22Rv1 (cell line): ENCODE data around the gene LYPD6B.

Experiments used
- ZFX ChIP-seq: fragments of 450-650 bp; IDR thresholded peaks from 2 replicates; pipeline ENCODE4 v1.6.1; 2017; ENCODE audit warnings: antibody characterized with exemption, borderline replicate concordance
- TF ChIP-seq, protein P1 (sequence below): fragments of 450-650 bp; IDR thresholded peaks from 2 replicates; pipeline ENCODE4 v1.5.1; 2017; ENCODE audit warnings: mild to moderate bottlenecking

- TF ChIP-seq, protein P1, sequence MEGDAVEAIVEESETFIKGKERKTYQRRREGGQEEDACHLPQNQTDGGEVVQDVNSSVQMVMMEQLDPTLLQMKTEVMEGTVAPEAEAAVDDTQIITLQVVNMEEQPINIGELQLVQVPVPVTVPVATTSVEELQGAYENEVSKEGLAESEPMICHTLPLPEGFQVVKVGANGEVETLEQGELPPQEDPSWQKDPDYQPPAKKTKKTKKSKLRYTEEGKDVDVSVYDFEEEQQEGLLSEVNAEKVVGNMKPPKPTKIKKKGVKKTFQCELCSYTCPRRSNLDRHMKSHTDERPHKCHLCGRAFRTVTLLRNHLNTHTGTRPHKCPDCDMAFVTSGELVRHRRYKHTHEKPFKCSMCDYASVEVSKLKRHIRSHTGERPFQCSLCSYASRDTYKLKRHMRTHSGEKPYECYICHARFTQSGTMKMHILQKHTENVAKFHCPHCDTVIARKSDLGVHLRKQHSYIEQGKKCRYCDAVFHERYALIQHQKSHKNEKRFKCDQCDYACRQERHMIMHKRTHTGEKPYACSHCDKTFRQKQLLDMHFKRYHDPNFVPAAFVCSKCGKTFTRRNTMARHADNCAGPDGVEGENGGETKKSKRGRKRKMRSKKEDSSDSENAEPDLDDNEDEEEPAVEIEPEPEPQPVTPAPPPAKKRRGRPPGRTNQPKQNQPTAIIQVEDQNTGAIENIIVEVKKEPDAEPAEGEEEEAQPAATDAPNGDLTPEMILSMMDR = no peak
- TF ChIP-seq ZFX = no peak
Measured at GRCh38 chr2:149246186-149246585, 207.7 kb downstream of the LYPD6B start.
